Vagina (tissue), 2 donors: ENCODE results near the gene ANKRD24. TPM values are rescaled to one million over a fixed set of nuclear protein-coding genes. Genes with fewer than 3 reads are reported as not detected.

Experiments used
- DNase-seq, 2 donors: peaks; one replicate each; pipeline ENCODE4 v3.0.0-alpha.2; 2017; ENCODE audit errors: extremely low spot score in 2 of 2
- H3K27ac ChIP-seq: fragments of 200-600 bp; sonication (generic); one replicate; pipeline ENCODE4 v1.5.1; 2019
- H3K27me3 ChIP-seq: fragments of 200-600 bp; sonication (generic); one replicate; pipeline ENCODE4 v1.5.1; 2019
- H3K36me3 ChIP-seq, 2 donors: fragments of 200-600 bp; sonication (generic); one replicate each; pipeline ENCODE4 v1.5.1; 2017 to 2019
- H3K4me1 ChIP-seq: fragments of 200-600 bp; sonication (generic); one replicate; pipeline ENCODE4 v1.5.1; 2019
- H3K4me3 ChIP-seq, 2 donors: fragments of 200-600 bp; sonication (generic); 1 replicate in 1 of 2; 2 replicates in 1 of 2; pipeline ENCODE4 v1.5.1; 2016 to 2019
- H3K9me3 ChIP-seq: fragments of 200-600 bp; sonication (generic); one replicate; pipeline ENCODE4 v1.5.1; 2019
- CTCF ChIP-seq, 3 experiments: fragments of 450-650 bp in 2 of 3; fragments of 200-600 bp in 1 of 3; sonication (generic) in 1 of 3; IDR thresholded peaks; one replicate each; pipeline ENCODE4 v1.5.1; 2017 to 2019; ENCODE audit warnings: antibody characterized with exemption in 3 of 3, mild to moderate bottlenecking in 2 of 3, moderate library complexity in 2 of 3
- POLR2A ChIP-seq, 2 donors: fragments of 450-650 bp; IDR thresholded peaks; one replicate each; pipeline ENCODE4 v1.6.1; 2017; ENCODE audit warnings: antibody characterized with exemption in 2 of 2, mild to moderate bottlenecking in 2 of 2, moderate library complexity in 2 of 2
- POLR2AphosphoS5 ChIP-seq, 2 donors: sonication (generic); formaldehyde crosslinking; IDR thresholded peaks; one replicate each; pipeline ENCODE4 v1.9.0; 2017; ENCODE audit warnings: antibody characterized with exemption in 2 of 2, mild to moderate bottlenecking in 2 of 2, low read depth in 1 of 2; ENCODE audit not compliant: insufficient read depth in 1 of 2
- intact Hi-C: fragments of 100-400 bp; cut with DNase I; formaldehyde crosslinking; loops from one replicate; pipeline ENCODE4 v1.15.1; 2023
- total RNA-seq: library from RNA; depleted of rRNA; stranded (reverse); fragments of >200 nt; gene quantifications from one replicate; pipeline ENCODE4 v1.2.3, GENCODE V29; 2016

The ANKRD24 gene
- total RNA-seq, 1 donor from 2014 or later, result 0.25 TPM

GRCh38 chr19:4206818-4207484, 24.5 kb downstream of the ANKRD24 start:
- DNase-seq, result no peak
- Histone ChIP-seq H3K4me3 (no peak overlapping the region), H3K36me3 (no peaks in the 10 kb centered on the region), H3K4me1 (peaks cover 5% of the 10 kb centered on the region), H3K27ac (no peak overlapping the region), H3K9me3 (no peaks in the 10 kb centered on the region), H3K27me3 (no peaks in the 10 kb centered on the region)
- intact Hi-C loops, result loop anchor here (10.0 kb wide), 1 partner anchor 222 kb away; the partner anchor contains the start of gene EEF2
- TF ChIP-seq POLR2AphosphoS5 (IDR thresholded peaks at IDR 0.05; ENCODE audit: insufficient read depth in 1 of 2, low read depth in 1 of 2), result no peak
- TF ChIP-seq POLR2A (IDR thresholded peaks at IDR 0.05), result no peak

GRCh38 chr19:4208385-4209094, 26.1 kb downstream of the ANKRD24 start:
- no peaks in the 10 kb centered on the region for H3K27me3 ChIP-seq
- H3K27ac ChIP-seq, result no peak overlapping the region
- no peak overlapping the region for H3K4me3 ChIP-seq
- H3K36me3 ChIP-seq, result no peaks in the 10 kb centered on the region
- no peaks in the 10 kb centered on the region for H3K9me3 ChIP-seq
- H3K4me1 ChIP-seq, result peaks cover 5% of the 10 kb centered on the region
- TF ChIP-seq CTCF (IDR thresholded peaks at IDR 0.05) (no peak), POLR2AphosphoS5 (IDR thresholded peaks at IDR 0.05; ENCODE audit: insufficient read depth in 1 of 2, low read depth in 1 of 2) (no peak), POLR2A (IDR thresholded peaks at IDR 0.05) (no peak)
- no peak for DNase-seq
- intact Hi-C loops, result loop anchor here (10.0 kb wide), 1 partner anchor 224 kb away; the partner anchor contains the start of gene EEF2

- DNase-seq, result no peak
- intact Hi-C loops, result no loop called here
- H3K27ac ChIP-seq, result no peak overlapping the region
- no peaks in the 10 kb centered on the region for H3K27me3 ChIP-seq
- TF ChIP-seq POLR2AphosphoS5 (IDR thresholded peaks at IDR 0.05; ENCODE audit: insufficient read depth in 1 of 2, low read depth in 1 of 2) (no peak), POLR2A (IDR thresholded peaks at IDR 0.05) (no peak), CTCF (IDR thresholded peaks at IDR 0.05) (no peak)
- H3K4me1 ChIP-seq, result no peaks in the 10 kb centered on the region
- H3K9me3 ChIP-seq, result no peaks in the 10 kb centered on the region
- no peak overlapping the region for H3K4me3 ChIP-seq
- H3K36me3 ChIP-seq, result no peaks in the 10 kb centered on the region
Observed at GRCh38 chr19:4210166-4210731, 27.8 kb downstream of the ANKRD24 start.

- no peaks in the 10 kb centered on the region for H3K9me3 ChIP-seq
- intact Hi-C loops, result no loop called here
Observed at GRCh38 chr19:4213116-4213515, 30.6 kb downstream of the ANKRD24 start.

More at GRCh38 chr19:4213116-4213515, 30.6 kb downstream of the ANKRD24 start:
- Histone ChIP-seq H3K27me3 (no peaks in the 10 kb centered on the region), H3K27ac (no peak overlapping the region), H3K4me3 (no peak overlapping the region), H3K36me3 (no peaks in the 10 kb centered on the region), H3K4me1 (no peaks in the 10 kb centered on the region)
- DNase-seq, result no peak
- TF ChIP-seq POLR2A (IDR thresholded peaks at IDR 0.05) (no peak), POLR2AphosphoS5 (IDR thresholded peaks at IDR 0.05; ENCODE audit: insufficient read depth in 1 of 2, low read depth in 1 of 2) (no peak), CTCF (IDR thresholded peaks at IDR 0.05) (no peak)
